Endodermal cell (in vitro differentiated cells): ENCODE data around the gene CDIPT. TPM values are rescaled to one million over a fixed set of nuclear protein-coding genes. Genes with fewer than 3 reads are reported as not detected.
"Not testable (repeated sequence)": the region's sequence is repeated elsewhere in the genome, so short reads cannot be mapped to it uniquely, and the experiment has no call there.

Experiments used
- DNase-seq: peaks from one replicate; pipeline ENCODE4 v3.0.0-alpha.2; 2017
- H3K27ac ChIP-seq: 2 replicates; pipeline ENCODE4 v1.5.1; 2013; ENCODE audit warnings: mild to moderate bottlenecking, low read depth, low read length, moderate library complexity
- H3K27me3 ChIP-seq: 2 replicates; pipeline ENCODE4 v1.6.1; 2013; ENCODE audit warnings: mild to moderate bottlenecking, low read length, moderate library complexity; ENCODE audit not compliant: insufficient read depth, control insufficient read depth, poor library complexity, severe bottlenecking
- H3K36me3 ChIP-seq: 2 replicates; pipeline ENCODE4 v1.7.0; 2013; ENCODE audit warnings: mild to moderate bottlenecking, low read length, moderate library complexity; ENCODE audit not compliant: control insufficient read depth, insufficient read depth
- H3K4me1 ChIP-seq: one replicate; pipeline ENCODE4 v1.7.0; 2013; ENCODE audit warnings: low read length; ENCODE audit not compliant: control insufficient read depth, insufficient read depth
- H3K4me3 ChIP-seq: 2 replicates; pipeline ENCODE4 v1.5.1; 2013; ENCODE audit warnings: mild to moderate bottlenecking, low read length, moderate library complexity
- H3K9ac ChIP-seq: 2 replicates; pipeline ENCODE4 v1.6.1; 2013; ENCODE audit warnings: mild to moderate bottlenecking, low read length, moderate library complexity; ENCODE audit not compliant: poor library complexity, severe bottlenecking; ENCODE audit errors: extremely low read depth
- H3K9me3 ChIP-seq: 2 replicates; pipeline ENCODE4 v1.6.1; 2013; ENCODE audit warnings: mild to moderate bottlenecking, low read length, moderate library complexity; ENCODE audit not compliant: control insufficient read depth
- H3K27ac Mint-ChIP-seq: 2 replicates; pipeline ENCODE4 v1.8.0; 2020; ENCODE audit warnings: mixed read lengths
- H3K27me3 Mint-ChIP-seq: 2 replicates; pipeline ENCODE4 v1.8.0; 2021; ENCODE audit warnings: mild to moderate bottlenecking, mixed read lengths; ENCODE audit not compliant: insufficient read depth
- H3K36me3 Mint-ChIP-seq: 2 replicates; pipeline ENCODE4 v1.8.0; 2020; ENCODE audit warnings: low read depth, mixed read lengths
- H3K4me1 Mint-ChIP-seq: 2 replicates; pipeline ENCODE4 v1.8.0; 2020; ENCODE audit warnings: mixed read lengths
- H3K4me3 Mint-ChIP-seq: 2 replicates; pipeline ENCODE4 v1.8.0; 2020; ENCODE audit warnings: mild to moderate bottlenecking, moderate library complexity, mixed read lengths
- H3K9me3 Mint-ChIP-seq: 2 replicates; pipeline ENCODE4 v1.8.0; 2020; ENCODE audit warnings: mild to moderate bottlenecking, mixed read lengths
- WGBS, 2 experiments: methylation state at CpG; one replicate each; pipeline versions ENCODE4 v1.1.5 to v1.1.7; 2013; ENCODE audit warnings: missing lambda C conversion rate in 2 of 2, mixed read lengths in 1 of 2; ENCODE audit not compliant: insufficient coverage in 1 of 2, insufficient read length in 1 of 2; 5-methylcytosine and 5-hydroxymethylcytosine counted together
- total RNA-seq, 2 donors: library from RNA; stranded (reverse); fragmentation: NEBNext Ultra II Directional in 1 of 2; extraction: Animal tissue kit (Norgen Biotek cat#: 25700) in 1 of 2; gene quantifications; 2 replicates in 1 of 2; 3 replicates in 1 of 2; pipeline ENCODE4 v1.2.1, GENCODE V29; 2021
- TF ChIP-seq, protein P1 (sequence below): fragments of 200-600 bp; sonication (generic); conservative IDR thresholded peaks from 2 replicates; pipeline ENCODE4 v1.5.0; 2021; ENCODE audit warnings: antibody characterized with exemption, mild to moderate bottlenecking

The CDIPT gene
- total RNA-seq, 2 donors from 2014 or later: 63.4 to 68.4 TPM

DNA sequence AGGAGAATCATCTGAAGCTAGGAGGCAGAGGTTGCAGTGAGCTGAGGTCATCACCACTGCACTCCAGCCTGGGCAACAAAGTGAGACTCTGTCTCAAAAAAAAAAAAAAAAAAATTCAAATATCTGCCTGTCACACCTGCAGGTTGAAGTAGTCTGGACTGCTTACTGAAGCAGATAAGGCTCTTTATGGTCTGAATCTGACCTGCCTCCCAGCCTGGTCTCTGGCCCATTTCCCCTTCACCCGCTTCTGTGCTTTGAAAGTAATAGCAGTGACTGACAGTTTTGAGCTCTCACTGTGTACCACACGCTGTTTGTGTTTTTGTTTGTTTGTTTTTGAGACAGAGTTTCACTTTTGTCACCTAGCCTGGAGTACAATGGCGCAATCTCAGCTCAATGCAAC lies 30.5 kb upstream of the CDIPT start:
- Mint-ChIP-seq H3K9me3 (no peaks in the 10 kb centered on the region), H3K4me3 (no peak overlapping the region), H3K27me3 (no peaks in the 10 kb centered on the region), H3K36me3 (peaks cover 20% of the 10 kb centered on the region), H3K4me1 (peaks cover 8% of the 10 kb centered on the region), H3K27ac (no peak overlapping the region)
- Histone ChIP-seq H3K36me3 (peaks cover 21% of the 10 kb centered on the region), H3K9me3 (no peaks in the 10 kb centered on the region), H3K27me3 (no peaks in the 10 kb centered on the region), H3K27ac (no peak overlapping the region), H3K4me1 (no peaks in the 10 kb centered on the region), H3K9ac (no peak overlapping the region), H3K4me3 (no peak overlapping the region)
- TF ChIP-seq, protein P1, sequence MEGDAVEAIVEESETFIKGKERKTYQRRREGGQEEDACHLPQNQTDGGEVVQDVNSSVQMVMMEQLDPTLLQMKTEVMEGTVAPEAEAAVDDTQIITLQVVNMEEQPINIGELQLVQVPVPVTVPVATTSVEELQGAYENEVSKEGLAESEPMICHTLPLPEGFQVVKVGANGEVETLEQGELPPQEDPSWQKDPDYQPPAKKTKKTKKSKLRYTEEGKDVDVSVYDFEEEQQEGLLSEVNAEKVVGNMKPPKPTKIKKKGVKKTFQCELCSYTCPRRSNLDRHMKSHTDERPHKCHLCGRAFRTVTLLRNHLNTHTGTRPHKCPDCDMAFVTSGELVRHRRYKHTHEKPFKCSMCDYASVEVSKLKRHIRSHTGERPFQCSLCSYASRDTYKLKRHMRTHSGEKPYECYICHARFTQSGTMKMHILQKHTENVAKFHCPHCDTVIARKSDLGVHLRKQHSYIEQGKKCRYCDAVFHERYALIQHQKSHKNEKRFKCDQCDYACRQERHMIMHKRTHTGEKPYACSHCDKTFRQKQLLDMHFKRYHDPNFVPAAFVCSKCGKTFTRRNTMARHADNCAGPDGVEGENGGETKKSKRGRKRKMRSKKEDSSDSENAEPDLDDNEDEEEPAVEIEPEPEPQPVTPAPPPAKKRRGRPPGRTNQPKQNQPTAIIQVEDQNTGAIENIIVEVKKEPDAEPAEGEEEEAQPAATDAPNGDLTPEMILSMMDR: no peak
- WGBS, 2 experiments: 90 to 95% methylated on average over 2 to 3 of the region's 3 CpGs
- no peak for DNase-seq

DNA sequence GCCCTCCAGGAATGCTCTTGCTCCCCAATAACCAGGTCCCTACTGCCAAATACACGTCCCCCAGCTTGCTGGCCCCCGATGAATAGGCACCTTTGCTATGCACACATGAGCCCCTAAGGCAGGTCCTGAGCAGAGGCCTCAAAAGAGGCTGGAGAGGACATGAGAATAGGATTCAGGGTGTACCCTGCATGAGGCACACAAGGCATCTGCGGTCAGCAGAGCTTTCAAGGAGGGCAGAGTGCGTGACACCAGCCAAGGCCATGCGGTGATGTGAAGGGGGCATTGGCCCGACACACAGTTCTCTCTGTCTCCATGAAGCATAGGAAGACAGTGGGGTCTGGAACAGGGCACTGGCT lies 29.4 kb upstream of the CDIPT start:
- Histone ChIP-seq H3K36me3 (peaks cover 21% of the 10 kb centered on the region), H3K9me3 (no peaks in the 10 kb centered on the region), H3K4me1 (no peaks in the 10 kb centered on the region), H3K9ac (no peak overlapping the region), H3K27ac (no peak overlapping the region), H3K4me3 (no peak overlapping the region), H3K27me3 (no peaks in the 10 kb centered on the region)
- TF ChIP-seq, protein P1: no peak
- no peak overlapping the region for H3K27ac Mint-ChIP-seq
- 90 to 93% methylated on average over 6 of the region's 6 CpGs for WGBS, 2 experiments
- no peaks in the 10 kb centered on the region for H3K27me3 Mint-ChIP-seq
- no peaks in the 10 kb centered on the region for H3K9me3 Mint-ChIP-seq
- H3K4me3 Mint-ChIP-seq: no peak overlapping the region
- H3K36me3 Mint-ChIP-seq: peaks cover 20% of the 10 kb centered on the region
- H3K4me1 Mint-ChIP-seq: no peaks in the 10 kb centered on the region
- DNase-seq: no peak

DNA sequence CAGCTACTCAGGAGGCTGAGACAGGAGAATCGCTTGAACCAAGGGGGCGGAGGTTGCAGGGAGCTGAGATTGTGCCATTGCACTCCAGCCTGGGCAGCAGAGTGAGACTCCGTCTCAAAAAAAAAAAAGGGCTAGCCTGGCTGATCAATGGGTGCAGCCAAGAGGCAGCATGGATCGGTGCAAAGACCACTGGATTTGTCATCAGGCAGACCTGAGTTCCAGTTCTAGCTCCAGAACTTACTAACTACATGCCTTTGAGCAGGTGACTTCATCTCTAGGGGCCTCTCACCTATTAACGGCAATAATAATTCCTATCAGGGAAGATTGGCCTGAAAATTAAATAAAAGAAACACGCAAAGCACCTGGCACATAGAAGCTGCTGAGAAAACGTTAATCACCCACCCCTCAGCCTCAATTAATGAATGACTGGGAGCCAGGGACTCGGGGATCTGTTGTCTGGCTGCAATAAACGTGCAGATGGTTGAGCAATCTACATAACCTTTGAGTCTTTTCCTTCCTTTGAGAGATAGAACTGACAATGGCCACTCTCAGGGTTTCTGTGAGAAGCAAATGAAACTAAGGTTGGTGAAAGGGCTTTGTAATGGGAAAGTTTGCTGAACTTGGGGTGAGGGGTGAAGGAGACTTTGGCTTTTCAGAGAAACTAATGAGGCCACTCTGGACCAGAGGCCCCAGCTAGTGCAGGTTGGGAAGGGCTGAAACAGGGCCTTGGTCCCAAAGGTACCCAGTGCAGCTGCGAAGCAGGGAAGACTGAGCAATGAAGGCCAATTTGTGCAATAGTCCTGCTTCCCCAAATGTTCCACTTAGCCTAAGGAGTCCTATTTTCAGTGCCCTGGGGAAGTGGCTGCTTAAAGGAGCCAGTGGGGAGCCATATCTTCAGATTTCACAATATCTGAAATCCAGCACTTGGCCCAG lies 28.8 kb upstream of the CDIPT start:
- Mint-ChIP-seq H3K4me1 (no peaks in the 10 kb centered on the region), H3K27ac (peak overlapping the region; percentile 7), H3K27me3 (no peaks in the 10 kb centered on the region), H3K4me3 (no peak overlapping the region), H3K36me3 (peaks cover 20% of the 10 kb centered on the region), H3K9me3 (no peaks in the 10 kb centered on the region)
- no peak for DNase-seq
- Histone ChIP-seq H3K4me3 (no peak overlapping the region), H3K36me3 (peaks cover 21% of the 10 kb centered on the region), H3K27ac (no peak overlapping the region), H3K4me1 (no peaks in the 10 kb centered on the region), H3K9ac (no peak overlapping the region), H3K27me3 (no peaks in the 10 kb centered on the region), H3K9me3 (no peaks in the 10 kb centered on the region)
- TF ChIP-seq, protein P1: no peak
- 89 to 93% methylated on average over 9 to 10 of the region's 10 CpGs for WGBS, 2 experiments

DNA sequence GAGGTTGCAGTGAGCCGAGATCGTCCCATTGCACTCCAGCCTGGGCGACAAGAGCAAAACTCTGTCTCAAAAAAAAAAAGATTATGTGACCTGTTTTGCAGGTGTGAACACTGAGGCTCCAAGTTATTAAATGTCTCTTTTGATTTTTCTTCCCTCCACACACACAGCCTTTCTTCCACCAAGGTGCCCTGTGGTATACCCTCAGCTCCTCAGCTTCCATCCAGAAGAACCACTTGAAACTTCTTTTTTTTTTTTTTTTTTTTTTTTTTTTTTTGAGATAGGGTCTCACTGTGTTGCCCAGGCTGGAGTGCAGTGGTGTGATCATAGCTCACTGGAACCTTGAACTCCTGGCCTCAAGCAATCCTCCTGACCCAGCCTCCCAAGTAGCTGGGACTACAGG lies 26.3 kb upstream of the CDIPT start:
- H3K27ac ChIP-seq, H3K9me3 Mint-ChIP-seq, H3K27me3 Mint-ChIP-seq, H3K27me3 ChIP-seq, DNase-seq, H3K4me1 ChIP-seq, H3K9ac ChIP-seq, H3K4me1 Mint-ChIP-seq, H3K4me3 ChIP-seq, H3K4me3 Mint-ChIP-seq, H3K9me3 ChIP-seq, H3K27ac Mint-ChIP-seq: not testable (repeated sequence)
- 88% methylated on average over 3 of the region's 3 CpGs; no CpG with 5 or more reads in 1 of the 2 experiments for WGBS, 2 experiments
- H3K36me3 Mint-ChIP-seq: peaks cover 20% of the 10 kb centered on the region
- H3K36me3 ChIP-seq: peaks cover 12% of the 10 kb centered on the region
